ENCODE results near the gene RFX3. TPM values are rescaled to one million over a fixed set of nuclear protein-coding genes. Genes with fewer than 3 reads are reported as not detected.

The RFX3 gene
- total RNA-seq, 1 experiment from 2014 or later, result 4.5 TPM

- no TSS peak for BruUV-seq (replicated peaks)
- POLR2A ChIA-PET (ENCODE audit: unreplicated experiment), result no interaction called here
- no peak for ATAC-seq
- H3K79me2 ChIP-seq (ENCODE audit: low read length), result no peaks in the 10 kb centered on the region
- no peak overlapping the region for H3K9ac ChIP-seq (ENCODE audit: low read length)
- intact Hi-C loops (cut with micrococcal nuclease), result no loop called here
- no peaks in the 10 kb centered on the region for H3K9me2 ChIP-seq (replicated peaks; ENCODE audit: low read length)
- CTCF ChIA-PET, result no interaction called here
- TF ChIP-seq EZH2phosphoT487 (IDR thresholded peaks at IDR 0.05; ENCODE audit: borderline replicate concordance, low read length), result no peak
- TF ChIP-seq EZH2 (IDR thresholded peaks at IDR 0.05; ENCODE audit: low read length, unreplicated experiment), result no peak
- no peak for TF ChIP-seq CTCF (conservative IDR thresholded peaks at IDR 0.05; ENCODE audit: low read depth, low read length)
- no peak for DNase-seq
- H3K4me1 ChIP-seq (ENCODE audit: insufficient read depth, low read length), result no peaks in the 10 kb centered on the region
- no peak overlapping the region for H2AFZ ChIP-seq (ENCODE audit: low read length)
- no peak overlapping the region for H3K27ac ChIP-seq (ENCODE audit: low read length)
- H3K4me3 ChIP-seq (ENCODE audit: low read length), result no peak overlapping the region
- H3K9me3 ChIP-seq (ENCODE audit: low read length), result no peaks in the 10 kb centered on the region
- no peak overlapping the region for H3K4me2 ChIP-seq (ENCODE audit: low read length)
- H3F3A ChIP-seq (ENCODE audit: low read length, unreplicated experiment), result no peaks in the 10 kb centered on the region
- H4K20me1 ChIP-seq (ENCODE audit: low read length), result no peaks in the 10 kb centered on the region
- H3K36me3 ChIP-seq (ENCODE audit: low read depth, low read length), result no peaks in the 10 kb centered on the region
- no peaks in the 10 kb centered on the region for H3K27me3 ChIP-seq (ENCODE audit: low read length)
Observed at GRCh38 chr9:3296536-3296935, 229.3 kb downstream of the RFX3 start.

GRCh38 chr9:3292311-3292710 is 233.5 kb downstream of the RFX3 start:
- H3F3A ChIP-seq (ENCODE audit: low read length, unreplicated experiment), result no peaks in the 10 kb centered on the region
- no peaks in the 10 kb centered on the region for H3K9me3 ChIP-seq (ENCODE audit: low read length)
- H3K9ac ChIP-seq (ENCODE audit: low read length), result no peak overlapping the region
- TF ChIP-seq CTCF (conservative IDR thresholded peaks at IDR 0.05; ENCODE audit: low read depth, low read length) (no peak), EZH2 (IDR thresholded peaks at IDR 0.05; ENCODE audit: low read length, unreplicated experiment) (no peak), EZH2phosphoT487 (IDR thresholded peaks at IDR 0.05; ENCODE audit: borderline replicate concordance, low read length) (no peak)
- ATAC-seq, result no peak
- no peaks in the 10 kb centered on the region for H4K20me1 ChIP-seq (ENCODE audit: low read length)
- H3K27me3 ChIP-seq (ENCODE audit: low read length), result no peaks in the 10 kb centered on the region
- no peak overlapping the region for H2AFZ ChIP-seq (ENCODE audit: low read length)
- no peak overlapping the region for H3K27ac ChIP-seq (ENCODE audit: low read length)
- DNase-seq, result no peak
- ChIA-PET POLR2A (ENCODE audit: unreplicated experiment) (no interaction called here), CTCF (no interaction called here)
- BruUV-seq (replicated peaks), result no TSS peak
- no peak overlapping the region for H3K4me2 ChIP-seq (ENCODE audit: low read length)
- H3K79me2 ChIP-seq (ENCODE audit: low read length), result no peaks in the 10 kb centered on the region
- intact Hi-C loops (cut with micrococcal nuclease), result no loop called here
- H3K9me2 ChIP-seq (replicated peaks; ENCODE audit: low read length), result no peaks in the 10 kb centered on the region
- H3K4me1 ChIP-seq (ENCODE audit: insufficient read depth, low read length), result no peaks in the 10 kb centered on the region
- H3K4me3 ChIP-seq (ENCODE audit: low read length), result no peak overlapping the region
- H3K36me3 ChIP-seq (ENCODE audit: low read depth, low read length), result no peaks in the 10 kb centered on the region

- no peak for ATAC-seq
- Histone ChIP-seq H2AFZ (ENCODE audit: low read length) (no peak overlapping the region), H3F3A (ENCODE audit: low read length, unreplicated experiment) (no peaks in the 10 kb centered on the region), H3K4me1 (ENCODE audit: insufficient read depth, low read length) (no peaks in the 10 kb centered on the region), H3K9me3 (ENCODE audit: low read length) (no peaks in the 10 kb centered on the region), H3K79me2 (ENCODE audit: low read length) (no peaks in the 10 kb centered on the region), H3K9me2 (replicated peaks; ENCODE audit: low read length) (no peaks in the 10 kb centered on the region), H3K36me3 (ENCODE audit: low read depth, low read length) (no peaks in the 10 kb centered on the region), H3K27ac (ENCODE audit: low read length) (no peak overlapping the region), H3K27me3 (ENCODE audit: low read length) (no peaks in the 10 kb centered on the region), H3K9ac (ENCODE audit: low read length) (no peak overlapping the region), H3K4me2 (ENCODE audit: low read length) (no peak overlapping the region), H3K4me3 (ENCODE audit: low read length) (no peak overlapping the region), H4K20me1 (ENCODE audit: low read length) (no peaks in the 10 kb centered on the region)
- ChIA-PET CTCF (no interaction called here), POLR2A (ENCODE audit: unreplicated experiment) (no interaction called here)
- BruUV-seq (replicated peaks), result no TSS peak
- no peak for DNase-seq
- intact Hi-C loops (cut with micrococcal nuclease), result no loop called here
- TF ChIP-seq EZH2phosphoT487 (IDR thresholded peaks at IDR 0.05; ENCODE audit: borderline replicate concordance, low read length) (no peak), EZH2 (IDR thresholded peaks at IDR 0.05; ENCODE audit: low read length, unreplicated experiment) (no peak), CTCF (conservative IDR thresholded peaks at IDR 0.05; ENCODE audit: low read depth, low read length) (no peak)
Observed at GRCh38 chr9:3290231-3290840, 235.5 kb downstream of the RFX3 start.
